ENCODE measurements around the gene UBE2D2.
"Not testable (repeated sequence)": the region's sequence is repeated elsewhere in the genome, so short reads cannot be mapped to it uniquely, and the experiment has no call there.

UBE2D2 gene

DNA sequence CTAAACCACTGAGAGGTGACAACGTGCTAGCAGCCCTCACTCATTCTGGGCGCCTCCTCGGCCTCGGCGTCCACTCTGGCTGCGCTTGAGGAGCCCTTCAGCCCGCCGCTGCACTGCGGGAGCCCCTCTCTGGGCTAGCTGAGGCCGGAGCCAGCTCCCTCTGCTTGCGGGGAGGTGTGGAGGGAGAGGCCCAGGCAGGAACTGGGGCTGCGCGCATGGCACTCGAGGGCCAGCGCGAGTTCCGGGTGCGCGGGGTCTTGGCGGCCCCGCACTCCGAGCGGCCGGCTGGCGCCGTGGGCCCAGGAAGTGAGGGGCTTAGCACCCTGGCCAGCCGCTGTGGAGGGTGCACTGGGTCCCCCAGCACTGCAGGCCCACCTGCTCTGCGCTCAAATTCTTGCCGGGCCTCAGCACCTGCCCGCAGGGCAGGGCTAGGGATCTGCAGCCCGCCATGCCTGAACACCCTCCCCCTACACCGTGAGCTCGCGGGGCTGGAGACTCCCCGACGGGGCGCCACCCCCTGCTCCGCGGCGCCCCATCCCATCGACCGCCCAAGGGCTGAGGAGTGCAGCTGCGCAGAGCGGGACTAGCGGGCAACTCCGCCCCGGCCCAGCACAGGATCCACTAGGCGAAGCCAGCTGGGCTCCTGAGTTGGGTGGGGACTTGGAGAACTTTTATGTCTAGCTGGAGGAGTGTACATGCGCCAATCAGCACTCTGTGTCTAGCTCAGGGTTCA lies 11.8 kb upstream of the UBE2D2 start:
- Histone ChIP-seq H3K27me3 (ENCODE audit: control insufficient read depth in 1 of 2, insufficient read depth in 2 of 2, low read length in 2 of 2) (no peaks in the 10 kb centered on the region), H3K36me3 (ENCODE audit: control insufficient read depth in 1 of 2, insufficient read depth in 2 of 2, low read length in 2 of 2) (no peaks in the 10 kb centered on the region), H3K4me1 (ENCODE audit: control insufficient read depth in 1 of 2, insufficient read depth in 2 of 2, low read length in 2 of 2) (no peaks in the 10 kb centered on the region), H3K27ac (ENCODE audit: low read depth, low read length) (no peak overlapping the region), H3K9me3 (ENCODE audit: control insufficient read depth in 1 of 2, low read length in 2 of 2) (no peaks in the 10 kb centered on the region), H3K4me3 (ENCODE audit: low read depth in 1 of 2, low read length in 2 of 2) (no peak overlapping the region), H3K9ac (ENCODE audit: low read depth in 1 of 2, low read length in 2 of 2) (no peak overlapping the region)

DNA sequence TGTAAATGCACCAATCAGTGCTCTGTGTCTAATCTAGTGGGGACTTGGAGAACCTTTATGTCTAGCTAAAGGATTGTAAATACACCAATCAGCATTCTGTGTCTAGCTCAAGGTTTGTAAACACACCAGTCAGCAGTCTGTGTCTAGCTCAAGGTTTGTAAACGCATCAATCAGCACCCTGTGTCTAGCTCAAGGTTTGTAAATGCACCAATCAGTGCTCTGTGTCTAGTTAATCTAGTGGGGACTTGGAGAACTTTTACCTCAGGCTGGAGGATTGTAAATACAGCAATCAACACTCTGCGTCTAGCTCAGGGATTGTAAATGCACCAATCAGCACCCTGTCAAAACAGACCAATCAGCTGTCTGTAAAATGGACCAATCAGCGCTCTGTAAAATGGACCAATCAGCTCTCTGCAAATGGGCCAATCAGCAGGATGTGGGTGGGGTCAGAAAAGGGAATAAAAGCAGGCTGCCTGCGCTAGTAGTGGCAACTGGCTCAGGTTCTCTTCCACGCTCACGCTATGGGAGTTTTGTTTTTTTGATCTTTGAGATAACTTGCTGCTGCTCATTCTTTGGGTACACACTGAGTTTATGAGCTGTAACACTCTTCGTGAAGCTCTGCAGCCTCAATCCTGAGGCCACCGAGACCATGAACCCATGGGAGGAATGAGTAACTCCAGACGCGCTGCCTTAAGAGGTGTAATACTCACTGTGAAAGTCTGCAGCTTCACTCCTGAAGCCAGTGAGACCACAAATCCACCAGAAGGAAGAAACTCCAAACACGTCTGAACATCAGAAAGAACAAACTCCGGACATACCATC lies 10.9 kb upstream of the UBE2D2 start:
- H3K27ac ChIP-seq (ENCODE audit: low read depth, low read length); H3K4me3 ChIP-seq (ENCODE audit: low read depth in 1 of 2, low read length in 2 of 2); H3K4me1 ChIP-seq (ENCODE audit: control insufficient read depth in 1 of 2, insufficient read depth in 2 of 2, low read length in 2 of 2): not testable (repeated sequence)

GRCh38 chr5:139551191-139551889 lies 9.8 kb upstream of the UBE2D2 start:
- Histone ChIP-seq H3K27me3 (ENCODE audit: control insufficient read depth in 1 of 2, insufficient read depth in 2 of 2, low read length in 2 of 2) (no peaks in the 10 kb centered on the region), H3K36me3 (ENCODE audit: control insufficient read depth in 1 of 2, insufficient read depth in 2 of 2, low read length in 2 of 2) (no peaks in the 10 kb centered on the region), H3K9me3 (ENCODE audit: control insufficient read depth in 1 of 2, low read length in 2 of 2) (no peaks in the 10 kb centered on the region), H3K4me1 (ENCODE audit: control insufficient read depth in 1 of 2, insufficient read depth in 2 of 2, low read length in 2 of 2) (no peaks in the 10 kb centered on the region), H3K9ac (ENCODE audit: low read depth in 1 of 2, low read length in 2 of 2) (no peak overlapping the region), H3K27ac (ENCODE audit: low read depth, low read length) (no peak overlapping the region), H3K4me3 (ENCODE audit: low read depth in 1 of 2, low read length in 2 of 2) (no peak overlapping the region)

More for the DNA sequence above, 10.9 kb upstream of the UBE2D2 start:
- H3K27me3 ChIP-seq (ENCODE audit: control insufficient read depth in 1 of 2, insufficient read depth in 2 of 2, low read length in 2 of 2); H3K36me3 ChIP-seq (ENCODE audit: control insufficient read depth in 1 of 2, insufficient read depth in 2 of 2, low read length in 2 of 2); H3K9me3 ChIP-seq (ENCODE audit: control insufficient read depth in 1 of 2, low read length in 2 of 2); H3K9ac ChIP-seq (ENCODE audit: low read depth in 1 of 2, low read length in 2 of 2): not testable (repeated sequence)

DNA sequence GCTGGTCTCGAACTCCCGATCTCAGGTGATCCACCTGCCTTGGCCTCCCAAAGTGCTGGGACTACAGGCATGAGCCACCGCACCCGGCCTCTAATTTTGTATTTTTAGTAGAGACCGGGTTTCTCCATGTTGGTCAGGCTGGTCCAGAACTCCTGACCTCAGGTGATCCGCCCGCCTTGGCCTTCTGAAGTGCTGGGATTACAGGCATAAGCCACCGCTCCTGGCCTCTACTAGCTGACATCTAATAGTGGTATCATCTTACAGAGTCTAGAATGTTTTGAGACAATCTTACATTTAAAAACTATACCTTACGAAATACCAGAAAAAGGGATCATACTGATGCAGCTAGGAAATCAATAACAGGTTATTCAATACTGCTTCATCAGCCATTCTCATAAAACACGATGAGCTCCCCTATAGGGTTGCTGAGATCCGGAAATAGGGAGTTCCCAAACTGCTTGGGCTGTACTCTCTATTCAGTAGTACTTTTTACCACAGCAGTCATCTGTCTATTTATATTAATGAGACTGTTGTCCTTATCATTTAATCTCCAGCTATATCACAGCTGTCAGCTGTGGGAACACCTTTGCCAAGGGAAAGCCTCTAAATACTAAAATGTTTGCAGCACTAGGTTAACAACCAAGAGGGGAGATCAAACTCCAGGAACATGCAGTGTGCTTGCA lies 8.1 kb upstream of the UBE2D2 start:
- H3K9ac ChIP-seq (ENCODE audit: low read depth in 1 of 2, low read length in 2 of 2), result no peak overlapping the region
- no peaks in the 10 kb centered on the region for H3K9me3 ChIP-seq (ENCODE audit: control insufficient read depth in 1 of 2, low read length in 2 of 2)
- H3K4me3 ChIP-seq (ENCODE audit: low read depth in 1 of 2, low read length in 2 of 2), result no peak overlapping the region
- no peaks in the 10 kb centered on the region for H3K27me3 ChIP-seq (ENCODE audit: control insufficient read depth in 1 of 2, insufficient read depth in 2 of 2, low read length in 2 of 2)
- no peaks in the 10 kb centered on the region for H3K36me3 ChIP-seq (ENCODE audit: control insufficient read depth in 1 of 2, insufficient read depth in 2 of 2, low read length in 2 of 2)
- H3K27ac ChIP-seq (ENCODE audit: low read depth, low read length), result no peak overlapping the region
- no peaks in the 10 kb centered on the region for H3K4me1 ChIP-seq (ENCODE audit: control insufficient read depth in 1 of 2, insufficient read depth in 2 of 2, low read length in 2 of 2)

DNA sequence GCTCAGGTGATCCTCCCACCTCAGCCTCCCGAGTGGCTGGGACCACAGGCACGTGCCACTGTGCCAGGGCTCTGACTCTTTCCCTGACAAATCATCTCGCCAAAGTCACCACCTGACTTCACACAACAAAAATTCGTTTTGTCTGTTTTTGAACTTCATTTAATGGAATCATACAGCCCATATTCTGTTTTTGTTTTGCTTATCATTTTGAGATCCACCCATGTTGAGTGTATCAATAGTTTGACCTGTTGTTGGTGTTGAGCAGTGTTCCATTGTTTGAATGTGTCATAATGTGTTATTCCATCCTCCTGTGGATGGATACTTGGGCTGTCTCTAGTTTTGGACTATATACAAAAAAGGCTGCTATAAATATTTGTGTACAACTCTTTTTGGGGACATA lies 6.9 kb upstream of the UBE2D2 start:
- Histone ChIP-seq H3K9ac (ENCODE audit: low read depth in 1 of 2, low read length in 2 of 2) (no peak overlapping the region), H3K9me3 (ENCODE audit: control insufficient read depth in 1 of 2, low read length in 2 of 2) (no peaks in the 10 kb centered on the region), H3K4me1 (ENCODE audit: control insufficient read depth in 1 of 2, insufficient read depth in 2 of 2, low read length in 2 of 2) (no peaks in the 10 kb centered on the region), H3K36me3 (ENCODE audit: control insufficient read depth in 1 of 2, insufficient read depth in 2 of 2, low read length in 2 of 2) (no peaks in the 10 kb centered on the region), H3K4me3 (ENCODE audit: low read depth in 1 of 2, low read length in 2 of 2) (no peak overlapping the region), H3K27ac (ENCODE audit: low read depth, low read length) (no peak overlapping the region), H3K27me3 (ENCODE audit: control insufficient read depth in 1 of 2, insufficient read depth in 2 of 2, low read length in 2 of 2) (no peaks in the 10 kb centered on the region)

DNA sequence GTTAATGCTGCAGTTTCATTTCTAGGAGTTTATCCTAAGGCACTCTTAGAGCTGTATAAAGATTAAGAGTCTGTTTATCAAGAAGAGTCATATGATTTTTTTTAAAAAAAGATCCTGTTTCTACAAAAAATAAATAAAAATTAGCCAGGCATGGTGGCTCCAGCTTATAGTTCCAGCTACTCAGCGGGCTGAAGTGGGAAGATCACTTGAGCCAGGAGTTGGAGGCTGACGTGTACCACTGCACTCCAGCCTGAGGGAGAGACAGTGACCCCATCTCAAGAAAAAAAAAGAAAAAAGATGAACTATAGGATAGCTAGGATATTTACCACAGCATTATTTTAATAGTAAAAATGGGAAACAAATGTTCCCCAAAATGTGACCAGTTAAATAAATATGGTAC lies 3.3 kb upstream of the UBE2D2 start:
- no peaks in the 10 kb centered on the region for H3K9me3 ChIP-seq (ENCODE audit: control insufficient read depth in 1 of 2, low read length in 2 of 2)
- no peaks in the 10 kb centered on the region for H3K27me3 ChIP-seq (ENCODE audit: control insufficient read depth in 1 of 2, insufficient read depth in 2 of 2, low read length in 2 of 2)

DNA sequence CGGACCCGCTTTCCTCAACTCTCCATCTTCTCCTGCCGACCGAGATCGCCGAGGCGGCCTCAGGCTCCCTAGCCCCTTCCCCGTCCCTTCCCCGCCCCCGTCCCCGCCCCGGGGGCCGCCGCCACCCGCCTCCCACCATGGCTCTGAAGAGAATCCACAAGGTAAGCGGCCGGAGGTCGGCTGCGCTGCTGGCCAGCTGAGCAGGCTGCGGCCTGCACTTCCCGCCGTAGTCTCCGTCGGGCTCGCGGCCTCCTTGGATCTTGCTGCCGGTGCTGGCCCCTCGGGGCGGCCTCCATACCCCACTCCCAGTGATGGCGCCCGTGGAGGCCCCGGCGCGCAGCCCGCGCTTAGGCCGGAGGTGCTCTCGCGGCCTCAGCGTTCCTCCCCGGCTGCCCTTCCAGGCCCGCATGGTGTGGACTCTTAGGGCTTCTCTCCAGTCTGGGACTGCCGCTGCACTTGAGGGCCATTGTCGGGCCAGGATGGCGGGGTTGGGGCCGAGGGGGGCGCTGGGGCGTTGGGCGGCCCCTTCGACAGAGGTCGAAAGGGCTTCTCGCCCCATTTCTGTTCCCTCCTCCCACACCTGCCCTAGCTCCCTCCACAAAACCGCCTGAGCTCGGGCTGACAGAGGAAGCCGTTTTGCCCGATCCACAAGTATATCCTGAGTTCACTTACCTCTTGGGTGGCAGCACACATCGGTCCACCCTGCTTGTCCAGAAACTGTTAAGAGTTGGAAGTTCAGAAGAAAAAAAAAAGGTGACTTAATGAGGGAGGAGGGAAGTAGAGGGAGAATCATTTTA lies 714 bp downstream of the UBE2D2 start:
- H3K36me3 ChIP-seq (ENCODE audit: control insufficient read depth in 1 of 2, insufficient read depth in 2 of 2, low read length in 2 of 2), result no peaks in the 10 kb centered on the region
- no peaks in the 10 kb centered on the region for H3K9me3 ChIP-seq (ENCODE audit: control insufficient read depth in 1 of 2, low read length in 2 of 2)
- peaks cover 26 to 27% of the 10 kb centered on the region in 2 donors for H3K4me1 ChIP-seq (ENCODE audit: control insufficient read depth in 1 of 2, insufficient read depth in 2 of 2, low read length in 2 of 2)
- H3K9ac ChIP-seq (ENCODE audit: low read depth in 1 of 2, low read length in 2 of 2), result peak overlapping the region; percentile 87 to 89
- no peaks in the 10 kb centered on the region for H3K27me3 ChIP-seq (ENCODE audit: control insufficient read depth in 1 of 2, insufficient read depth in 2 of 2, low read length in 2 of 2)
- peak overlapping the region; percentile 94 for H3K27ac ChIP-seq (ENCODE audit: low read depth, low read length)
- H3K4me3 ChIP-seq (ENCODE audit: low read depth in 1 of 2, low read length in 2 of 2), result peak overlapping the region; percentile 91 to 97

More for the DNA sequence above, 3.3 kb upstream of the UBE2D2 start:
- Histone ChIP-seq H3K4me3 (ENCODE audit: low read depth in 1 of 2, low read length in 2 of 2) (no peak overlapping the region), H3K9ac (ENCODE audit: low read depth in 1 of 2, low read length in 2 of 2) (no peak overlapping the region), H3K27ac (ENCODE audit: low read depth, low read length) (no peak overlapping the region), H3K36me3 (ENCODE audit: control insufficient read depth in 1 of 2, insufficient read depth in 2 of 2, low read length in 2 of 2) (no peaks in the 10 kb centered on the region), H3K4me1 (ENCODE audit: control insufficient read depth in 1 of 2, insufficient read depth in 2 of 2, low read length in 2 of 2) (peaks cover 6 to 7% of the 10 kb centered on the region in 2 donors)

- no peak overlapping the region for H3K27ac ChIP-seq (ENCODE audit: low read depth, low read length)
- peaks cover 26 to 27% of the 10 kb centered on the region in 2 donors for H3K4me1 ChIP-seq (ENCODE audit: control insufficient read depth in 1 of 2, insufficient read depth in 2 of 2, low read length in 2 of 2)
- no peaks in the 10 kb centered on the region for H3K36me3 ChIP-seq (ENCODE audit: control insufficient read depth in 1 of 2, insufficient read depth in 2 of 2, low read length in 2 of 2)
- no peaks in the 10 kb centered on the region for H3K27me3 ChIP-seq (ENCODE audit: control insufficient read depth in 1 of 2, insufficient read depth in 2 of 2, low read length in 2 of 2)
- peak overlapping the region; percentile 87 to 89 for H3K9ac ChIP-seq (ENCODE audit: low read depth in 1 of 2, low read length in 2 of 2)
- H3K9me3 ChIP-seq (ENCODE audit: control insufficient read depth in 1 of 2, low read length in 2 of 2), result no peaks in the 10 kb centered on the region
- peak overlapping the region; percentile 91 to 97 for H3K4me3 ChIP-seq (ENCODE audit: low read depth in 1 of 2, low read length in 2 of 2)
Measured at GRCh38 chr5:139562847-139563246, 1.7 kb downstream of the UBE2D2 start.
